Measurements from ENCODE around the gene METTL17.
"Not testable (repeated sequence)": the region's sequence is repeated elsewhere in the genome, so short reads cannot be mapped to it uniquely, and the experiment has no call there.

The METTL17 gene

DNA sequence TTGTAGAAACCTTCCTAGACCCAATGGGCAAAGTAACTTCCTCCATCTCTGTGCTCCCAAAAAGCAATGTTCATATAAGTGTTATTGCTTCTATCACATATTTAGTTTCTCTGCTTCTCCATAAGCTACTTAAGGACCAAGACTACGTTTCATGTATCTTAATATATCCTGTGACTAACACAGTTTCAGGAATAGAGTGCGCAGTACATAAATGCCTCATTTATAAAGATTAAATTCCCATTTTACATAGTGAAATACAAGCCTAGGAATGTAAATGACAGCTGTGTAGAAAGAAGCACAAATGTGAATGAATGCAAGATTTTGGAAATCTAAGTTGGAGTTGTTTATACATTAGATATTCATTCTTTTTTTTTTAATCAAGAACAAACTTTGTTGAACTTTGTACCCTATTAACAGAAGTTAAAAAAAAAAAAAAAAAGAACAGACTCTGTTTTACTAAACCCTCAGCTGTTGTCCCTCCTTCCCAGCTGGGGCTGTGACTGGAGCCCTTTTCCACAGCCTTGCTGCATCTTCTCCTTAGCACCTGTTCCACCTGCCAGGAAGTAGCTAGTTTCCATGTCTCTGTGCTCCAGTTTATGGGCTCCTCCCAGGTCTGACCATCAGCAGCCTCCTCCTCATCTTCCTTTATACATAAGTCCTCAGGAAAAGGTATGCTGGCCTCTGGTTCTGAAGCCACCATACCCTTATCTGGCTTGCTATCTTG, 7.0 kb upstream of the METTL17 start:
- H3K4me3 ChIP-seq (ENCODE audit: low read depth, low read length, poor library complexity, severe bottlenecking): no peak overlapping the region
- H3K9me3 ChIP-seq (ENCODE audit: low read length): no peaks in the 10 kb centered on the region
- TF ChIP-seq EZH2 (IDR thresholded peaks at IDR 0.05; ENCODE audit: borderline replicate concordance, low read length): no peak
- TF ChIP-seq, protein P1, sequence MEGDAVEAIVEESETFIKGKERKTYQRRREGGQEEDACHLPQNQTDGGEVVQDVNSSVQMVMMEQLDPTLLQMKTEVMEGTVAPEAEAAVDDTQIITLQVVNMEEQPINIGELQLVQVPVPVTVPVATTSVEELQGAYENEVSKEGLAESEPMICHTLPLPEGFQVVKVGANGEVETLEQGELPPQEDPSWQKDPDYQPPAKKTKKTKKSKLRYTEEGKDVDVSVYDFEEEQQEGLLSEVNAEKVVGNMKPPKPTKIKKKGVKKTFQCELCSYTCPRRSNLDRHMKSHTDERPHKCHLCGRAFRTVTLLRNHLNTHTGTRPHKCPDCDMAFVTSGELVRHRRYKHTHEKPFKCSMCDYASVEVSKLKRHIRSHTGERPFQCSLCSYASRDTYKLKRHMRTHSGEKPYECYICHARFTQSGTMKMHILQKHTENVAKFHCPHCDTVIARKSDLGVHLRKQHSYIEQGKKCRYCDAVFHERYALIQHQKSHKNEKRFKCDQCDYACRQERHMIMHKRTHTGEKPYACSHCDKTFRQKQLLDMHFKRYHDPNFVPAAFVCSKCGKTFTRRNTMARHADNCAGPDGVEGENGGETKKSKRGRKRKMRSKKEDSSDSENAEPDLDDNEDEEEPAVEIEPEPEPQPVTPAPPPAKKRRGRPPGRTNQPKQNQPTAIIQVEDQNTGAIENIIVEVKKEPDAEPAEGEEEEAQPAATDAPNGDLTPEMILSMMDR (IDR thresholded peaks at IDR 0.05; ENCODE audit: low read length): no peak
- H3K9ac ChIP-seq (ENCODE audit: low read length): no peak overlapping the region
- no peaks in the 10 kb centered on the region for H3K79me2 ChIP-seq (ENCODE audit: insufficient read depth, low read length)
- no peaks in the 10 kb centered on the region for H3K27me3 ChIP-seq (ENCODE audit: insufficient read depth, low read length)
- no peaks in the 10 kb centered on the region for H3K36me3 ChIP-seq (ENCODE audit: insufficient read depth, low read length)
- no peaks in the 10 kb centered on the region for H3F3A ChIP-seq (ENCODE audit: insufficient read depth, low read length)
- H2AFZ ChIP-seq (ENCODE audit: low read length): no peak overlapping the region
- no peak overlapping the region for H3K27ac ChIP-seq (ENCODE audit: low read depth, low read length, poor library complexity, severe bottlenecking)
- H4K20me1 ChIP-seq (ENCODE audit: insufficient read depth, low read length): no peaks in the 10 kb centered on the region
- no peak overlapping the region for H3K4me2 ChIP-seq (ENCODE audit: low read length)
- no peaks in the 10 kb centered on the region for H3K4me1 ChIP-seq (ENCODE audit: insufficient read depth, low read length, severe bottlenecking)
- no peaks in the 10 kb centered on the region for H3K9me2 ChIP-seq (ENCODE audit: low read depth, low read length)

DNA sequence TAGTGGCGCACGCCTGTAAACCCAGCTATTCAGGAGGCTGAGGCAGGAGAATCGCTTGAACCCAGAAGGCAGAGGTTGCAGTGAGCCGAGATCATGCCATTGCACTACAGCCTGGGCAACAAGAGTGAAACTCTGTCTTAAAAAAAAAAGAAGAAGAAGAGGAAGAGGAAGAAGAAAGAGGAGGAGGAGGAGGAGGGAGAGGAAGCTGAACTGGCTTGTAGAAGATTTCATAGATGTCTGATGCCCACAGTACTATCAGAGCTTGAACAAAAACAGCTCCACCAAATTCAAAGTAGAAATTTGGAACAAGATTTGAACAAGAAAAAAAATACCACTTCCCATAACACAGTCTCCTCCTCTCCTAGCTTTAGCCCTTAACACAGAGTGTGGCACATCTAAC, 4.1 kb upstream of the METTL17 start:
- not testable (repeated sequence) for H3K4me1 ChIP-seq (ENCODE audit: insufficient read depth, low read length, severe bottlenecking); H3K9me3 ChIP-seq (ENCODE audit: low read length); H3F3A ChIP-seq (ENCODE audit: insufficient read depth, low read length); H3K36me3 ChIP-seq (ENCODE audit: insufficient read depth, low read length); H3K9me2 ChIP-seq (ENCODE audit: low read depth, low read length); H3K27ac ChIP-seq (ENCODE audit: low read depth, low read length, poor library complexity, severe bottlenecking); H3K27me3 ChIP-seq (ENCODE audit: insufficient read depth, low read length); H2AFZ ChIP-seq (ENCODE audit: low read length); H3K4me2 ChIP-seq (ENCODE audit: low read length); H4K20me1 ChIP-seq (ENCODE audit: insufficient read depth, low read length); H3K79me2 ChIP-seq (ENCODE audit: insufficient read depth, low read length); H3K9ac ChIP-seq (ENCODE audit: low read length); H3K4me3 ChIP-seq (ENCODE audit: low read depth, low read length, poor library complexity, severe bottlenecking)

DNA sequence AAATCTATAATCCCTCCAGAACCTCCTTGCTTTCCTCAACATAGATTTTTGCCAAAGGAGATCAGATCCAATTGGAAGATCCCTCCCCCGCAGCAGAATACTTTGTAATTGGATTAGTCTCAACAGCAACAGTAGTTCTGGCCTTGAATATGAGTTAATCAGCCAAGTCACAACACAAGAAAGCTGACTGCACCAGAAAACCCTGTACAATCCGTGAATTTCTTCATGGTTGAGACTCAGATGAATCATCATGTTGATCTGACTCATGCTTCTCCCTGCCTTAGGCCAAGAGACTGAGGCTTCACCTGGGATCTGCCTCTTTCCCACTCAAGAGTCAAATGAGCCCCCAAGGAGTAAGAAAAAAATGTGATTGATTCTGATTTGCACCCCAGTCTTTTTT, 3.0 kb upstream of the METTL17 start:
- Histone ChIP-seq H3F3A (ENCODE audit: insufficient read depth, low read length) (no peaks in the 10 kb centered on the region), H3K4me1 (ENCODE audit: insufficient read depth, low read length, severe bottlenecking) (peaks cover 15% of the 10 kb centered on the region), H3K9ac (ENCODE audit: low read length) (no peak overlapping the region), H3K9me2 (ENCODE audit: low read depth, low read length) (no peaks in the 10 kb centered on the region), H4K20me1 (ENCODE audit: insufficient read depth, low read length) (no peaks in the 10 kb centered on the region), H3K4me3 (ENCODE audit: low read depth, low read length, poor library complexity, severe bottlenecking) (no peak overlapping the region), H3K9me3 (ENCODE audit: low read length) (no peaks in the 10 kb centered on the region), H3K4me2 (ENCODE audit: low read length) (no peak overlapping the region), H3K36me3 (ENCODE audit: insufficient read depth, low read length) (peaks cover 5% of the 10 kb centered on the region), H2AFZ (ENCODE audit: low read length) (no peak overlapping the region), H3K79me2 (ENCODE audit: insufficient read depth, low read length) (peaks cover 8% of the 10 kb centered on the region), H3K27me3 (ENCODE audit: insufficient read depth, low read length) (no peaks in the 10 kb centered on the region), H3K27ac (ENCODE audit: low read depth, low read length, poor library complexity, severe bottlenecking) (no peak overlapping the region)
- TF ChIP-seq, protein P1 (IDR thresholded peaks at IDR 0.05; ENCODE audit: low read length): no peak
- TF ChIP-seq EZH2 (IDR thresholded peaks at IDR 0.05; ENCODE audit: borderline replicate concordance, low read length): no peak
